ENCODE data around the gene MRPL50.

MRPL50 gene

GRCh38 chr9:101427358-101427757, 28.9 kb upstream of the MRPL50 start:
- Histone ChIP-seq H3K4me3 (replicated peaks; ENCODE audit: low read depth, low read length) (no peak overlapping the region), H3K36me3 (ENCODE audit: control insufficient read depth, insufficient read depth, low read length) (no peaks in the 10 kb centered on the region), H3K27me3 (replicated peaks; ENCODE audit: control insufficient read depth, insufficient read depth, low read length) (no peaks in the 10 kb centered on the region)
- no peak for TF ChIP-seq CTCF (IDR thresholded peaks at IDR 0.05; ENCODE audit: insufficient read depth, low read length, poor library complexity, severe bottlenecking)
- no peak for DNase-seq (ENCODE audit: extremely low read depth, insufficient read length)

GRCh38 chr9:101421653-101422065, 23.2 kb upstream of the MRPL50 start:
- no peak for DNase-seq (ENCODE audit: extremely low read depth, insufficient read length)
- Histone ChIP-seq H3K36me3 (ENCODE audit: control insufficient read depth, insufficient read depth, low read length) (no peaks in the 10 kb centered on the region), H3K27me3 (replicated peaks; ENCODE audit: control insufficient read depth, insufficient read depth, low read length) (no peaks in the 10 kb centered on the region), H3K4me3 (replicated peaks; ENCODE audit: low read depth, low read length) (no peak overlapping the region)
- no peak for TF ChIP-seq CTCF (IDR thresholded peaks at IDR 0.05; ENCODE audit: insufficient read depth, low read length, poor library complexity, severe bottlenecking)

- H3K27me3 ChIP-seq (replicated peaks; ENCODE audit: control insufficient read depth, insufficient read depth, low read length), result no peaks in the 10 kb centered on the region
- H3K4me3 ChIP-seq (replicated peaks; ENCODE audit: low read depth, low read length), result no peak overlapping the region
- no peak for DNase-seq (ENCODE audit: extremely low read depth, insufficient read length)
- no peaks in the 10 kb centered on the region for H3K36me3 ChIP-seq (ENCODE audit: control insufficient read depth, insufficient read depth, low read length)
- no peak for TF ChIP-seq CTCF (IDR thresholded peaks at IDR 0.05; ENCODE audit: insufficient read depth, low read length, poor library complexity, severe bottlenecking)
Measured at GRCh38 chr9:101419863-101420262, 21.4 kb upstream of the MRPL50 start.

- Histone ChIP-seq H3K4me3 (replicated peaks; ENCODE audit: low read depth, low read length) (no peak overlapping the region), H3K27me3 (replicated peaks; ENCODE audit: control insufficient read depth, insufficient read depth, low read length) (no peaks in the 10 kb centered on the region), H3K36me3 (ENCODE audit: control insufficient read depth, insufficient read depth, low read length) (no peaks in the 10 kb centered on the region)
- no peak for DNase-seq (ENCODE audit: extremely low read depth, insufficient read length)
- TF ChIP-seq CTCF (IDR thresholded peaks at IDR 0.05; ENCODE audit: insufficient read depth, low read length, poor library complexity, severe bottlenecking), result no peak
Measured at GRCh38 chr9:101418518-101419430, 20.4 kb upstream of the MRPL50 start.

- DNase-seq (ENCODE audit: extremely low read depth, insufficient read length), result no peak
- H3K4me3 ChIP-seq (replicated peaks; ENCODE audit: low read depth, low read length), result no peak overlapping the region
- TF ChIP-seq CTCF (IDR thresholded peaks at IDR 0.05; ENCODE audit: insufficient read depth, low read length, poor library complexity, severe bottlenecking), result no peak
- H3K27me3 ChIP-seq (replicated peaks; ENCODE audit: control insufficient read depth, insufficient read depth, low read length), result no peaks in the 10 kb centered on the region
- H3K36me3 ChIP-seq (ENCODE audit: control insufficient read depth, insufficient read depth, low read length), result no peaks in the 10 kb centered on the region
Measured at GRCh38 chr9:101417977-101418376, 19.6 kb upstream of the MRPL50 start.
